ENCODE results near the gene ZNF385C.

GRCh38 chr17:42131981-42132432 is 33.7 kb upstream of the ZNF385C start:
- TF ChIP-seq CTCF (optimal IDR thresholded peaks at IDR 0.05 in 1 of 3, IDR thresholded peaks at IDR 0.05 in 1 of 3, conservative IDR thresholded peaks at IDR 0.05 in 1 of 3; ENCODE audit: extremely low read depth in 1 of 3, insufficient read depth in 2 of 3, low read length in 3 of 3) (no peak), EZH2 (IDR thresholded peaks at IDR 0.05; ENCODE audit: low read length) (no peak)
